Measurements from ENCODE around the gene IRF8.
"Not testable (repeated sequence)": the region's sequence is repeated elsewhere in the genome, so short reads cannot be mapped to it uniquely, and the experiment has no call there.

Gene IRF8

GRCh38 chr16:85894266-85894665, 4.7 kb upstream of the IRF8 start:
- no peak for DNase-seq (ENCODE audit: low read depth)

- DNase-seq (ENCODE audit: low read depth) = no peak
Observed at GRCh38 chr16:85897382-85897781, 1.6 kb upstream of the IRF8 start.

- DNase-seq (ENCODE audit: low read depth) = no peak
Observed at GRCh38 chr16:85899444-85899843, 482 bp downstream of the IRF8 start.

GRCh38 chr16:85900027-85900792, 1.2 kb downstream of the IRF8 start:
- DNase-seq (ENCODE audit: low read depth) = no peak

- DNase-seq (ENCODE audit: low read depth) = no peak
Observed at GRCh38 chr16:85901110-85901509, 2.1 kb downstream of the IRF8 start.

- DNase-seq (ENCODE audit: low read depth) = no peak
Observed at GRCh38 chr16:85901773-85902365, 2.9 kb downstream of the IRF8 start.

- peak; percentile 13 for DNase-seq (ENCODE audit: low read depth)
Observed at GRCh38 chr16:85902366-85903155, 3.6 kb downstream of the IRF8 start.

- no peak for DNase-seq (ENCODE audit: low read depth)
Observed at GRCh38 chr16:85903559-85903958, 4.6 kb downstream of the IRF8 start.

GRCh38 chr16:85905110-85906095, 6.4 kb downstream of the IRF8 start:
- DNase-seq (ENCODE audit: low read depth) = no peak

GRCh38 chr16:85906349-85906748, 7.4 kb downstream of the IRF8 start:
- DNase-seq (ENCODE audit: low read depth) = no peak

- not testable (repeated sequence) for DNase-seq (ENCODE audit: low read depth)
Observed at GRCh38 chr16:85907231-85907630, 8.3 kb downstream of the IRF8 start.

GRCh38 chr16:85908444-85908843, 9.5 kb downstream of the IRF8 start:
- no peak for DNase-seq (ENCODE audit: low read depth)

GRCh38 chr16:85908889-85909589, 10.1 kb downstream of the IRF8 start:
- no peak for DNase-seq (ENCODE audit: low read depth)

GRCh38 chr16:85909932-85910853, 11.2 kb downstream of the IRF8 start:
- no peak for DNase-seq (ENCODE audit: low read depth)

GRCh38 chr16:85910854-85911247, 11.9 kb downstream of the IRF8 start:
- DNase-seq (ENCODE audit: low read depth) = no peak

- no peak for DNase-seq (ENCODE audit: low read depth)
Observed at GRCh38 chr16:85911251-85911930, 12.4 kb downstream of the IRF8 start.

- no peak for DNase-seq (ENCODE audit: low read depth)
Observed at GRCh38 chr16:85912211-85912974, 13.4 kb downstream of the IRF8 start.

GRCh38 chr16:85913141-85913601, 14.2 kb downstream of the IRF8 start:
- DNase-seq (ENCODE audit: low read depth) = no peak
